Stimulated activated naive CD8-positive, alpha-beta T cell treated with anti-CD3 and anti-CD28 coated beads, Interleukin-15, amount 100 ng/mL, for 72 hours (primary cell): ENCODE data around the gene TLN1.

ENCODE experiments used
- ATAC-seq: fragments of 150-1000 bp; cut with Tn5 transposase; 2 replicates; pipeline ENCODE4 v1.10.0; 2021; ENCODE audit warnings: mild to moderate bottlenecking, moderate library complexity
- DNase-seq, 2 donors: peaks; one replicate each; pipeline ENCODE4 v3.0.0; 2021 to 2022
- H3K27ac Mint-ChIP-seq, 2 donors: one replicate each; pipeline ENCODE4 v1.8.0; 2022; ENCODE audit warnings: mild to moderate bottlenecking in 2 of 2, mixed read lengths in 2 of 2, moderate library complexity in 2 of 2
- H3K27me3 Mint-ChIP-seq: one replicate; pipeline ENCODE4 v1.8.0; 2022; ENCODE audit warnings: mixed read lengths
- H3K4me1 Mint-ChIP-seq: one replicate; pipeline ENCODE4 v1.8.0; 2022; ENCODE audit warnings: mild to moderate bottlenecking, mixed read lengths
- H3K4me3 Mint-ChIP-seq, 2 donors: one replicate each; pipeline ENCODE4 v1.8.0; 2022; ENCODE audit warnings: mild to moderate bottlenecking in 2 of 2, mixed read lengths in 2 of 2, moderate library complexity in 1 of 2
- H3K9me3 Mint-ChIP-seq, 2 donors: one replicate each; pipeline ENCODE4 v1.8.0; 2022; ENCODE audit warnings: mixed read lengths in 2 of 2

The TLN1 gene

GRCh38 chr9:35708146-35708545 is 23.8 kb downstream of the TLN1 start:
- Mint-ChIP-seq H3K4me1 (no peaks in the 10 kb centered on the region), H3K4me3 (no peak overlapping the region), H3K9me3 (no peaks in the 10 kb centered on the region), H3K27me3 (no peaks in the 10 kb centered on the region), H3K27ac (no peak overlapping the region)
- no peak for DNase-seq
- ATAC-seq, result no peak

GRCh38 chr9:35706951-35707350 is 25.0 kb downstream of the TLN1 start:
- no peaks in the 10 kb centered on the region for H3K4me1 Mint-ChIP-seq
- no peaks in the 10 kb centered on the region for H3K9me3 Mint-ChIP-seq
- ATAC-seq (no peak), DNase-seq (no peak)
- H3K4me3 Mint-ChIP-seq, result no peak overlapping the region
- H3K27ac Mint-ChIP-seq, result peak overlapping the region in 1 of 2 donors; percentile 14
- no peaks in the 10 kb centered on the region for H3K27me3 Mint-ChIP-seq

GRCh38 chr9:35705836-35706430 is 26.1 kb downstream of the TLN1 start:
- no peaks in the 10 kb centered on the region for H3K9me3 Mint-ChIP-seq
- H3K27ac Mint-ChIP-seq, result no peak overlapping the region
- H3K4me3 Mint-ChIP-seq, result no peak overlapping the region
- DNase-seq (no peak), ATAC-seq (no peak)
- no peaks in the 10 kb centered on the region for H3K4me1 Mint-ChIP-seq
- H3K27me3 Mint-ChIP-seq, result no peaks in the 10 kb centered on the region

GRCh38 chr9:35705372-35705771 is 26.6 kb downstream of the TLN1 start:
- Mint-ChIP-seq H3K27ac (no peak overlapping the region), H3K4me1 (no peaks in the 10 kb centered on the region), H3K9me3 (no peaks in the 10 kb centered on the region), H3K4me3 (no peak overlapping the region), H3K27me3 (no peaks in the 10 kb centered on the region)
- DNase-seq (no peak), ATAC-seq (no peak)

GRCh38 chr9:35703906-35704672 is 27.9 kb downstream of the TLN1 start:
- no peak for ATAC-seq
- no peak for DNase-seq
- H3K9me3 Mint-ChIP-seq, result no peaks in the 10 kb centered on the region

GRCh38 chr9:35702696-35703095 is 29.3 kb downstream of the TLN1 start:
- Mint-ChIP-seq H3K4me1 (no peaks in the 10 kb centered on the region), H3K27me3 (no peaks in the 10 kb centered on the region), H3K9me3 (no peaks in the 10 kb centered on the region), H3K4me3 (no peak overlapping the region), H3K27ac (no peak overlapping the region)
- ATAC-seq (no peak), DNase-seq (no peak)

More at GRCh38 chr9:35703906-35704672, 27.9 kb downstream of the TLN1 start:
- Mint-ChIP-seq H3K4me3 (no peak overlapping the region), H3K27ac (no peak overlapping the region), H3K4me1 (no peaks in the 10 kb centered on the region), H3K27me3 (no peaks in the 10 kb centered on the region)

- H3K4me1 Mint-ChIP-seq, result peaks cover 7% of the 10 kb centered on the region
- no peak overlapping the region for H3K27ac Mint-ChIP-seq
- no peak for ATAC-seq
- no peaks in the 10 kb centered on the region for H3K9me3 Mint-ChIP-seq
- DNase-seq, result no peak
- no peaks in the 10 kb centered on the region for H3K27me3 Mint-ChIP-seq
- no peak overlapping the region for H3K4me3 Mint-ChIP-seq
These were observed 31.1 kb downstream of the TLN1 start for GRCh38 chr9:35700942-35701341.

GRCh38 chr9:35700031-35700430 is 32.0 kb downstream of the TLN1 start:
- Mint-ChIP-seq H3K27ac (no peak overlapping the region), H3K4me3 (no peak overlapping the region), H3K27me3 (no peaks in the 10 kb centered on the region), H3K9me3 (no peaks in the 10 kb centered on the region), H3K4me1 (peaks cover 7% of the 10 kb centered on the region)
- ATAC-seq (no peak), DNase-seq (no peak)

GRCh38 chr9:35698231-35698630 is 33.8 kb downstream of the TLN1 start:
- no peak overlapping the region for H3K27ac Mint-ChIP-seq
- no peaks in the 10 kb centered on the region for H3K27me3 Mint-ChIP-seq
- no peak for ATAC-seq
- H3K4me1 Mint-ChIP-seq, result peaks cover 7% of the 10 kb centered on the region
- DNase-seq, result no peak
- H3K4me3 Mint-ChIP-seq, result no peak overlapping the region
- H3K9me3 Mint-ChIP-seq, result no peaks in the 10 kb centered on the region

GRCh38 chr9:35697486-35697885 is 34.5 kb downstream of the TLN1 start:
- Mint-ChIP-seq H3K4me3 (no peak overlapping the region), H3K4me1 (peaks cover 7% of the 10 kb centered on the region), H3K27ac (peak overlapping the region; percentile 5 to 12), H3K27me3 (no peaks in the 10 kb centered on the region), H3K9me3 (no peaks in the 10 kb centered on the region)
- ATAC-seq, result no peak
- DNase-seq, result no peak

GRCh38 chr9:35696520-35697215 is 35.3 kb downstream of the TLN1 start:
- H3K27ac Mint-ChIP-seq, result no peak overlapping the region
- H3K27me3 Mint-ChIP-seq, result no peaks in the 10 kb centered on the region
- H3K4me3 Mint-ChIP-seq, result no peak overlapping the region
- peaks cover 12% of the 10 kb centered on the region for H3K4me1 Mint-ChIP-seq
- DNase-seq (peak; percentile 49 to 51), ATAC-seq (peak; percentile 83)
- no peaks in the 10 kb centered on the region for H3K9me3 Mint-ChIP-seq

GRCh38 chr9:35695943-35696401 is 36.0 kb downstream of the TLN1 start:
- Mint-ChIP-seq H3K4me1 (peaks cover 19% of the 10 kb centered on the region), H3K4me3 (no peak overlapping the region), H3K9me3 (no peaks in the 10 kb centered on the region), H3K27ac (no peak overlapping the region), H3K27me3 (no peaks in the 10 kb centered on the region)
- ATAC-seq (no peak), DNase-seq (no peak)

GRCh38 chr9:35691757-35692301 is 40.2 kb downstream of the TLN1 start:
- no peaks in the 10 kb centered on the region for H3K27me3 Mint-ChIP-seq
- DNase-seq (no peak), ATAC-seq (no peak)
- peaks cover 50% of the 10 kb centered on the region for H3K4me1 Mint-ChIP-seq
- H3K9me3 Mint-ChIP-seq, result no peaks in the 10 kb centered on the region
- H3K4me3 Mint-ChIP-seq, result peak overlapping the region in 1 of 2 donors; percentile 87
- H3K27ac Mint-ChIP-seq, result no peak overlapping the region

- Mint-ChIP-seq H3K9me3 (no peaks in the 10 kb centered on the region), H3K4me1 (peaks cover 45% of the 10 kb centered on the region), H3K27me3 (no peaks in the 10 kb centered on the region), H3K4me3 (peak overlapping the region; percentile 87 to 88), H3K27ac (peak overlapping the region; percentile 46 to 76)
- ATAC-seq, result no peak
- no peak for DNase-seq
These were observed 40.7 kb downstream of the TLN1 start for GRCh38 chr9:35691334-35691650.

- DNase-seq (no peak), ATAC-seq (peak; percentile 19)
- H3K27ac Mint-ChIP-seq, result peak overlapping the region; percentile 74 to 78
- H3K4me1 Mint-ChIP-seq, result peaks cover 45% of the 10 kb centered on the region
- no peaks in the 10 kb centered on the region for H3K27me3 Mint-ChIP-seq
- H3K9me3 Mint-ChIP-seq, result no peaks in the 10 kb centered on the region
- peak overlapping the region; percentile 87 to 88 for H3K4me3 Mint-ChIP-seq
These were observed 41.2 kb downstream of the TLN1 start for GRCh38 chr9:35690614-35691333.
